Right atrium auricular region (tissue), 2 donors: ENCODE measurements around the gene CDK18. TPM values are rescaled to one million over a fixed set of nuclear protein-coding genes. Genes with fewer than 3 reads are reported as not detected.

ENCODE experiments used
- DNase-seq: peaks from one replicate; pipeline ENCODE4 v3.0.0-alpha.2; 2019; ENCODE audit warnings: low spot score
- H3K27ac ChIP-seq, 2 donors: fragments of 200-600 bp; sonication (generic); 1 replicate in 1 of 2; 2 replicates in 1 of 2; pipeline ENCODE4 v1.5.1; 2016 to 2019
- H3K27me3 ChIP-seq, 2 donors: fragments of 200-600 bp; sonication (generic); one replicate each; pipeline versions ENCODE4 v1.5.1 to v1.6.0; 2017 to 2019
- H3K36me3 ChIP-seq: fragments of 200-600 bp; sonication (generic); one replicate; pipeline ENCODE4 v1.5.1; 2016
- H3K4me1 ChIP-seq, 2 donors: fragments of 200-600 bp; sonication (generic); one replicate each; pipeline versions ENCODE4 v1.5.1 to v1.6.0; 2017 to 2019
- H3K4me3 ChIP-seq, 2 donors: fragments of 200-600 bp; sonication (generic); 1 replicate in 1 of 2; 2 replicates in 1 of 2; pipeline ENCODE4 v1.5.1; 2017 to 2019; ENCODE audit warnings: mild to moderate bottlenecking in 1 of 2, moderate library complexity in 1 of 2
- H3K9me3 ChIP-seq, 2 donors: fragments of 200-600 bp; sonication (generic); one replicate each; pipeline ENCODE4 v1.5.1; 2019
- total RNA-seq, 2 donors: library from RNA; depleted of rRNA; stranded (reverse); fragments of >200 nt; gene quantifications; one replicate each; pipeline ENCODE4 v1.1.0, GENCODE V29; 2016
- TF ChIP-seq, protein P1 (sequence below), 2 donors: fragments of 200-600 bp; sonication (generic); IDR thresholded peaks; one replicate each; pipeline ENCODE4 v1.5.1; 2019; ENCODE audit warnings: antibody characterized with exemption in 2 of 2

CDK18 gene
- total RNA-seq, 2 donors from 2014 or later: 85.6 to 116 TPM

DNA sequence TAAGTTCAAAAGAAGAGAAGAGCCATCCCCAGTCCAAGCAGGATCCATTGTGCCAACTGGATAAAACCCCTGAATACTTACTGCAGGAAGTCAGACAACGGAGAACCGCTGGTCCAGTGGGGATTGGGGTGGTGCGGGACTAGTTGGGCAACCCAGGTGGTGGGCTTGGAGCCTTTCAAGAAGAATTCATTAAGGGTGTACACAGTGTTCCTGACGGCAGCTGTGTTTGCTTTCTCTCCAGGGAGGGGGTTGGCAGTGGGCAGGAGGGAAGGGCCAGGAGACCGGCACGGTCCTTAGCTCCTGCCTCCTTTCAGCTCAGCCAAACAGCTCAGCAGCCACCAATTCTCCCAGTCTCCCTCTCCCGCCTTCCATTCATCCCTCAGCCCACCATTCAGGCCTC is 7.1 kb upstream of the CDK18 start:
- H3K4me1 ChIP-seq: peaks cover 0 to 52% of the 10 kb centered on the region in 2 donors
- no peak overlapping the region for H3K27ac ChIP-seq
- TF ChIP-seq, protein P1, sequence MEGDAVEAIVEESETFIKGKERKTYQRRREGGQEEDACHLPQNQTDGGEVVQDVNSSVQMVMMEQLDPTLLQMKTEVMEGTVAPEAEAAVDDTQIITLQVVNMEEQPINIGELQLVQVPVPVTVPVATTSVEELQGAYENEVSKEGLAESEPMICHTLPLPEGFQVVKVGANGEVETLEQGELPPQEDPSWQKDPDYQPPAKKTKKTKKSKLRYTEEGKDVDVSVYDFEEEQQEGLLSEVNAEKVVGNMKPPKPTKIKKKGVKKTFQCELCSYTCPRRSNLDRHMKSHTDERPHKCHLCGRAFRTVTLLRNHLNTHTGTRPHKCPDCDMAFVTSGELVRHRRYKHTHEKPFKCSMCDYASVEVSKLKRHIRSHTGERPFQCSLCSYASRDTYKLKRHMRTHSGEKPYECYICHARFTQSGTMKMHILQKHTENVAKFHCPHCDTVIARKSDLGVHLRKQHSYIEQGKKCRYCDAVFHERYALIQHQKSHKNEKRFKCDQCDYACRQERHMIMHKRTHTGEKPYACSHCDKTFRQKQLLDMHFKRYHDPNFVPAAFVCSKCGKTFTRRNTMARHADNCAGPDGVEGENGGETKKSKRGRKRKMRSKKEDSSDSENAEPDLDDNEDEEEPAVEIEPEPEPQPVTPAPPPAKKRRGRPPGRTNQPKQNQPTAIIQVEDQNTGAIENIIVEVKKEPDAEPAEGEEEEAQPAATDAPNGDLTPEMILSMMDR (IDR thresholded peaks at IDR 0.05): no peak
- no peaks in the 10 kb centered on the region for H3K27me3 ChIP-seq
- DNase-seq: no peak
- no peaks in the 10 kb centered on the region for H3K9me3 ChIP-seq
- H3K36me3 ChIP-seq: no peaks in the 10 kb centered on the region
- no peak overlapping the region for H3K4me3 ChIP-seq

DNA sequence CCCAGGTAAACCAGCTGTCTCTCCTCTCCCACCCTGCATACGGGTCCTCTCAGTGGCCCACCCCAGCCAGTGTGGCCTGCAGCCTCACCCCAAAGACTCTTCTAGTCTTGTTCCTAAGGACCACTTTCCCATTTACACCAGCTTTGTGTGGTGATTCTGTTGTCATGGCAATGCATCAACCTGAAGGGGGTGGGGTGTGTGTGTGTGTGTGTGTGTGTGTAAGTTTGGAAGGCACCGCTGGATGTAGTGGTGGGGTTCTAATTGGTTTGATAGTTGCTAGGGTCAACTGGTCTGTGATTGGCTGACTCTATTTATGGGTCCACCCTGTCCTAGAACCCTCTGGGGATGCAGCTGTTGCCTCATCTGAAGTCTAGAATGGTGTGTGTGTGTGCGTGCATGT is 4.7 kb upstream of the CDK18 start:
- H3K36me3 ChIP-seq: no peaks in the 10 kb centered on the region
- no peaks in the 10 kb centered on the region for H3K27me3 ChIP-seq
- peaks cover 0 to 38% of the 10 kb centered on the region in 2 donors for H3K4me1 ChIP-seq
- DNase-seq: no peak
- no peak overlapping the region for H3K27ac ChIP-seq
- no peaks in the 10 kb centered on the region for H3K9me3 ChIP-seq
- no peak overlapping the region for H3K4me3 ChIP-seq
- TF ChIP-seq, protein P1 (IDR thresholded peaks at IDR 0.05): no peak

GRCh38 chr1:205500240-205501233 is 3.9 kb upstream of the CDK18 start:
- TF ChIP-seq, protein P1 (IDR thresholded peaks at IDR 0.05): no peak
- no peaks in the 10 kb centered on the region for H3K27me3 ChIP-seq
- H3K4me1 ChIP-seq: peaks cover 0 to 41% of the 10 kb centered on the region in 2 donors
- DNase-seq: no peak
- peak overlapping the region in 1 of 2 donors; percentile 34 for H3K27ac ChIP-seq
- H3K9me3 ChIP-seq: no peaks in the 10 kb centered on the region
- H3K4me3 ChIP-seq: no peak overlapping the region
- no peaks in the 10 kb centered on the region for H3K36me3 ChIP-seq

GRCh38 chr1:205502111-205502810 is 2.2 kb upstream of the CDK18 start:
- H3K9me3 ChIP-seq: no peaks in the 10 kb centered on the region
- H3K4me3 ChIP-seq: no peak overlapping the region
- H3K27ac ChIP-seq: no peak overlapping the region
- DNase-seq: no peak
- H3K27me3 ChIP-seq: no peaks in the 10 kb centered on the region
- H3K4me1 ChIP-seq: peaks cover 0 to 47% of the 10 kb centered on the region in 2 donors
- TF ChIP-seq, protein P1 (IDR thresholded peaks at IDR 0.05): no peak
- H3K36me3 ChIP-seq: no peaks in the 10 kb centered on the region

DNA sequence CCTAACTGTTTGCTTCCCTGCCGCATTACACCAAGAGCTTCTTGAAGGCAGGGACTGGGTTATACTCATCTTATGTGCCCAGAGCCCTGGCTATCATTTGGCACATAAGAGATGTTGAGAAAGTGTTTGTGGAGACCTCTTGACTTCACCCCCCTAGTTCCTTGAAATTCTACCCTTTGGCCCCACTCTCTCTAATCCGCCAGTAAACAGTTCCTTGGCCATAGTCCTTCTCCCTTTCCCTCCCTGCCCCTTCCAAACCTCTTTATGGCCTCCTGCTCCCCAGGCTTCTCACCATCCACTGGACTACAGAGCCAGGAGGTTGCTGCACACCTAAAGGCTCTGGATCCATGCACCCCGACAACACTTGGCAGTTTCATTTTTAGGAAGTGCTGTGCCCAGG is 1.5 kb upstream of the CDK18 start:
- DNase-seq: no peak

More for the DNA sequence above, 1.5 kb upstream of the CDK18 start:
- H3K36me3 ChIP-seq: no peaks in the 10 kb centered on the region
- TF ChIP-seq, protein P1 (IDR thresholded peaks at IDR 0.05): no peak
- H3K27ac ChIP-seq: no peak overlapping the region
- H3K9me3 ChIP-seq: no peaks in the 10 kb centered on the region
- H3K4me1 ChIP-seq: peaks cover 0 to 43% of the 10 kb centered on the region in 2 donors
- H3K4me3 ChIP-seq: no peak overlapping the region
- no peaks in the 10 kb centered on the region for H3K27me3 ChIP-seq
